ENCODE data around the gene ASIC2.

ASIC2 gene

DNA sequence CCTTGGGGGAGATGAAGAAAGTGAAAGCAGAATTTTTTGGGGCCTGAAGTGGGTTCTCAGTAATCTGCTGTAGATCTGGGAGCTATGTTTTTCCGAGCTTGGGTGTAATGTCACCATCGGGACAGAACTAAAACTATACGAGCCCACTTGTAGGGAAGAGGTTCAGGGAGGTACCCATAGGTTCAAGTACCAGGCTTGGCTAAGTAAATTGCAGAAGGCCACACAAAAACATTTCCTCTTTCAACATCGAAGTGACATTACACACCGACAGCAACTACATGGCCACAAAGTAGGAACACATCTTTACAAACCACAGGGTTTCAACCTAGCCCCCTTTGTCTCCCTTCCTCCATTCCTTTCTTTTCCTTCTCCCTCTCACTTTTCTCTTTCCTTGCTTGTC, 10.2 kb upstream of the ASIC2 start (continued):
- TF ChIP-seq, protein P1, sequence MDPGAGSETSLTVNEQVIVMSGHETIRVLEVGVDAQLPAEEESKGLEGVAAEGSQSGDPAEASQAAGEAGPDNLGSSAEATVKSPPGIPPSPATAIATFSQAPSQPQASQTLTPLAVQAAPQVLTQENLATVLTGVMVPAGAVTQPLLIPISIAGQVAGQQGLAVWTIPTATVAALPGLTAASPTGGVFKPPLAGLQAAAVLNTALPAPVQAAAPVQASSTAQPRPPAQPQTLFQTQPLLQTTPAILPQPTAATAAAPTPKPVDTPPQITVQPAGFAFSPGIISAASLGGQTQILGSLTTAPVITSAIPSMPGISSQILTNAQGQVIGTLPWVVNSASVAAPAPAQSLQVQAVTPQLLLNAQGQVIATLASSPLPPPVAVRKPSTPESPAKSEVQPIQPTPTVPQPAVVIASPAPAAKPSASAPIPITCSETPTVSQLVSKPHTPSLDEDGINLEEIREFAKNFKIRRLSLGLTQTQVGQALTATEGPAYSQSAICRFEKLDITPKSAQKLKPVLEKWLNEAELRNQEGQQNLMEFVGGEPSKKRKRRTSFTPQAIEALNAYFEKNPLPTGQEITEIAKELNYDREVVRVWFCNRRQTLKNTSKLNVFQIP (CRISPR knock-in tag; IDR thresholded peaks at IDR 0.05; ENCODE audit: borderline replicate concordance, low read depth) = no peak
- no peak for TF ChIP-seq ZFP3 (CRISPR knock-in tag; IDR thresholded peaks at IDR 0.05)
- no peak for TF ChIP-seq ARNTL (CRISPR knock-in tag; IDR thresholded peaks at IDR 0.05; ENCODE audit: borderline replicate concordance, low read depth)
- no peak for TF ChIP-seq ISL1 (CRISPR knock-in tag; IDR thresholded peaks at IDR 0.05)
- TF ChIP-seq BACH2 (CRISPR knock-in tag; IDR thresholded peaks at IDR 0.05; ENCODE audit: borderline replicate concordance) = no peak
- TF ChIP-seq ZNF565 (CRISPR knock-in tag; conservative IDR thresholded peaks at IDR 0.05; ENCODE audit: low read depth) = no peak
- TF ChIP-seq ZC3H10 (CRISPR knock-in tag; IDR thresholded peaks at IDR 0.05) = no peak

DNA sequence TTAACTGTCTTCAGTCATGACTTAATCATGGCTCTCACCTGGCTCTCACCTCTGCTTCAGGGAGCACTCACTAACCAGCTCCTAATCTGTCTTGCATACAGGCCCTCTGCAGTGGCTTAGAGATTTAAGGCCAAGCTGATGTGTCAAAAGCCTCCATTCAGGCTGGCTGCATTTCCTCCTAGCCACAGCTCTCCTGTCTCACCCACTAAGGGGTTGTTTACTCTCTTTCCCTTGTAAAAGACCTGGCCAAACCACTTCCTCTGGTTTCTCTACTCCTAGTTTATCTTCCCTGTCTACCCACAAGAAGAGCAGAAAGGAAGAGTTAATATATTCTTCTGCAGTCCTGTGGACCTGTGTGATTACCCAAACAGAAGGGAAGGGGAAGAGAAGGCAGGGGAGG, 9.3 kb upstream of the ASIC2 start:
- TF ChIP-seq ARNTL (CRISPR knock-in tag; IDR thresholded peaks at IDR 0.05; ENCODE audit: borderline replicate concordance, low read depth) (no peak), ZNF70 (CRISPR knock-in tag; IDR thresholded peaks at IDR 0.05) (no peak), ISL1 (CRISPR knock-in tag; IDR thresholded peaks at IDR 0.05) (no peak), BACH2 (CRISPR knock-in tag; IDR thresholded peaks at IDR 0.05; ENCODE audit: borderline replicate concordance) (no peak), ZC3H10 (CRISPR knock-in tag; IDR thresholded peaks at IDR 0.05) (no peak), ZFP30 (CRISPR knock-in tag; IDR thresholded peaks at IDR 0.05) (no peak), GLIS3 (CRISPR knock-in tag; IDR thresholded peaks at IDR 0.05) (no peak), TOX (CRISPR knock-in tag; IDR thresholded peaks at IDR 0.05; ENCODE audit: borderline replicate concordance) (no peak), PPARA (CRISPR knock-in tag; IDR thresholded peaks at IDR 0.05; ENCODE audit: borderline replicate concordance) (no peak), ZNF8 (CRISPR knock-in tag; IDR thresholded peaks at IDR 0.05) (no peak), SNAI2 (CRISPR knock-in tag; IDR thresholded peaks at IDR 0.05) (no peak), ESRRG (CRISPR knock-in tag; IDR thresholded peaks at IDR 0.05) (no peak), OSR1 (CRISPR knock-in tag; IDR thresholded peaks at IDR 0.05) (no peak), TCF4 (CRISPR knock-in tag; IDR thresholded peaks at IDR 0.05; ENCODE audit: borderline replicate concordance) (no peak)
- TF ChIP-seq, protein P2, sequence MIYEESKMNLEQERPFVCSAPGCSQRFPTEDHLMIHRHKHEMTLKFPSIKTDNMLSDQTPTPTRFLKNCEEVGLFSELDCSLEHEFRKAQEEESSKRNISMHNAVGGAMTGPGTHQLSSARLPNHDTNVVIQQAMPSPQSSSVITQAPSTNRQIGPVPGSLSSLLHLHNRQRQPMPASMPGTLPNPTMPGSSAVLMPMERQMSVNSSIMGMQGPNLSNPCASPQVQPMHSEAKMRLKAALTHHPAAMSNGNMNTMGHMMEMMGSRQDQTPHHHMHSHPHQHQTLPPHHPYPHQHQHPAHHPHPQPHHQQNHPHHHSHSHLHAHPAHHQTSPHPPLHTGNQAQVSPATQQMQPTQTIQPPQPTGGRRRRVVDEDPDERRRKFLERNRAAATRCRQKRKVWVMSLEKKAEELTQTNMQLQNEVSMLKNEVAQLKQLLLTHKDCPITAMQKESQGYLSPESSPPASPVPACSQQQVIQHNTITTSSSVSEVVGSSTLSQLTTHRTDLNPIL (CRISPR knock-in tag; IDR thresholded peaks at IDR 0.05; ENCODE audit: low read depth) = no peak
- ATAC-seq = no peak

DNA sequence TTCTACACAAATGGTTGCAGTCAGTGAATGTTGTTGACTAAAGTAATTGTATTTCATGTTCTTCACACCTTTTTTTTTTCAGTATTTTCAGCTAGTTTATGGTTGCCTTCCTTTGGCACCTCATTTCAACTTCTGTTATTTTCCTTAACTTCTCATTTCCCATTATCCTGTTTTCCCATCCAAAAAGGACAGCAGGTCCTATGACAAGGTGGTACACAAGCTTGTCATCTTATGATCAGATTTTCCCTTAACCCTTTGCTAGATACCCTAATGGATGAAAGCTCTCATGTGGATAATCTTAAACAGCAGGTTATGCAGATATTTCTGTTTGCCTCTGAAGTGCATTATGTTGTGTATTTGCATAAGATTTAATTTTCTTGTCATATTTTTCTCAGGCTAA, 7.1 kb upstream of the ASIC2 start:
- no peak for ATAC-seq
- no peak for TF ChIP-seq BACH2 (CRISPR knock-in tag; IDR thresholded peaks at IDR 0.05; ENCODE audit: borderline replicate concordance)
- no peak for TF ChIP-seq ESRRG (CRISPR knock-in tag; IDR thresholded peaks at IDR 0.05)
- TF ChIP-seq, protein P3, sequence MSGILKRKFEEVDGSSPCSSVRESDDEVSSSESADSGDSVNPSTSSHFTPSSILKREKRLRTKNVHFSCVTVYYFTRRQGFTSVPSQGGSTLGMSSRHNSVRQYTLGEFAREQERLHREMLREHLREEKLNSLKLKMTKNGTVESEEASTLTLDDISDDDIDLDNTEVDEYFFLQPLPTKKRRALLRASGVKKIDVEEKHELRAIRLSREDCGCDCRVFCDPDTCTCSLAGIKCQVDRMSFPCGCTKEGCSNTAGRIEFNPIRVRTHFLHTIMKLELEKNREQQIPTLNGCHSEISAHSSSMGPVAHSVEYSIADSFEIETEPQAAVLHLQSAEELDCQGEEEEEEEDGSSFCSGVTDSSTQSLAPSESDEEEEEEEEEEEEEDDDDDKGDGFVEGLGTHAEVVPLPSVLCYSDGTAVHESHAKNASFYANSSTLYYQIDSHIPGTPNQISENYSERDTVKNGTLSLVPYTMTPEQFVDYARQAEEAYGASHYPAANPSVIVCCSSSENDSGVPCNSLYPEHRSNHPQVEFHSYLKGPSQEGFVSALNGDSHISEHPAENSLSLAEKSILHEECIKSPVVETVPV (CRISPR knock-in tag; IDR thresholded peaks at IDR 0.05) = no peak
- no peak for TF ChIP-seq ZNF565 (CRISPR knock-in tag; conservative IDR thresholded peaks at IDR 0.05; ENCODE audit: low read depth)
- TF ChIP-seq ZNF8 (CRISPR knock-in tag; IDR thresholded peaks at IDR 0.05) = no peak
- TF ChIP-seq GLIS3 (CRISPR knock-in tag; IDR thresholded peaks at IDR 0.05) = no peak
- TF ChIP-seq TOX (CRISPR knock-in tag; IDR thresholded peaks at IDR 0.05; ENCODE audit: borderline replicate concordance) = no peak

DNA sequence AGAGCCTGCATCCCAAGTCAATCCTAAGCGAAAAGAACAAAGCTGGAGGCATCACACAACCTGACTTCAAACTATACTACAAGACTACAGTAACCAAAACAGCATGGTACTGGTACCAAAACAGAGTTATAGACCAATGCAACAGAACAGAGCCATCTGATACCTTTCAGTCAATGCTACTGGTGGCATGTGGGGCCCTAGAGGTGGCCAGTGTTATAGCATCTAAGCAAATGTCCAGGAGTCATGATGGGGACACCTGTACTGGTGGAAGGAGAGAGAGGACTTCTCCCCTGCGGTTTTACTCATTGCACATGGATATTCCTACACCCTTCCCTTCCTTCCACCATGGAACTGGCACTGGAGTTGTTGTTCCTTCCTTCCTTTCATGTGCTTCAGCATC, 6.0 kb upstream of the ASIC2 start:
- TF ChIP-seq, protein P2 (CRISPR knock-in tag; IDR thresholded peaks at IDR 0.05; ENCODE audit: low read depth) = no peak
- TF ChIP-seq, protein P3 (CRISPR knock-in tag; IDR thresholded peaks at IDR 0.05) = no peak
- TF ChIP-seq GLIS3 (CRISPR knock-in tag; IDR thresholded peaks at IDR 0.05) = no peak
- TF ChIP-seq ARNTL (CRISPR knock-in tag; IDR thresholded peaks at IDR 0.05; ENCODE audit: borderline replicate concordance, low read depth) = no peak
- TF ChIP-seq OSR1 (CRISPR knock-in tag; IDR thresholded peaks at IDR 0.05) = no peak
- TF ChIP-seq RARB (CRISPR knock-in tag; IDR thresholded peaks at IDR 0.05) = no peak
- no peak for TF ChIP-seq CSDC2 (CRISPR knock-in tag; IDR thresholded peaks at IDR 0.05)
- TF ChIP-seq ZFP30 (CRISPR knock-in tag; IDR thresholded peaks at IDR 0.05) = no peak
- TF ChIP-seq, protein P4, sequence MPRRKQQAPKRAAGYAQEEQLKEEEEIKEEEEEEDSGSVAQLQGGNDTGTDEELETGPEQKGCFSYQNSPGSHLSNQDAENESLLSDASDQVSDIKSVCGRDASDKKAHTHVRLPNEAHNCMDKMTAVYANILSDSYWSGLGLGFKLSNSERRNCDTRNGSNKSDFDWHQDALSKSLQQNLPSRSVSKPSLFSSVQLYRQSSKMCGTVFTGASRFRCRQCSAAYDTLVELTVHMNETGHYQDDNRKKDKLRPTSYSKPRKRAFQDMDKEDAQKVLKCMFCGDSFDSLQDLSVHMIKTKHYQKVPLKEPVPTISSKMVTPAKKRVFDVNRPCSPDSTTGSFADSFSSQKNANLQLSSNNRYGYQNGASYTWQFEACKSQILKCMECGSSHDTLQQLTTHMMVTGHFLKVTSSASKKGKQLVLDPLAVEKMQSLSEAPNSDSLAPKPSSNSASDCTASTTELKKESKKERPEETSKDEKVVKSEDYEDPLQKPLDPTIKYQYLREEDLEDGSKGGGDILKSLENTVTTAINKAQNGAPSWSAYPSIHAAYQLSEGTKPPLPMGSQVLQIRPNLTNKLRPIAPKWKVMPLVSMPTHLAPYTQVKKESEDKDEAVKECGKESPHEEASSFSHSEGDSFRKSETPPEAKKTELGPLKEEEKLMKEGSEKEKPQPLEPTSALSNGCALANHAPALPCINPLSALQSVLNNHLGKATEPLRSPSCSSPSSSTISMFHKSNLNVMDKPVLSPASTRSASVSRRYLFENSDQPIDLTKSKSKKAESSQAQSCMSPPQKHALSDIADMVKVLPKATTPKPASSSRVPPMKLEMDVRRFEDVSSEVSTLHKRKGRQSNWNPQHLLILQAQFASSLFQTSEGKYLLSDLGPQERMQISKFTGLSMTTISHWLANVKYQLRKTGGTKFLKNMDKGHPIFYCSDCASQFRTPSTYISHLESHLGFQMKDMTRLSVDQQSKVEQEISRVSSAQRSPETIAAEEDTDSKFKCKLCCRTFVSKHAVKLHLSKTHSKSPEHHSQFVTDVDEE (CRISPR knock-in tag; IDR thresholded peaks at IDR 0.05) = no peak
- ATAC-seq = no peak

All from SK-N-SH treated with all-trans-retinoic acid at 6 μM for 48 hours (cell line).